Measurements from ENCODE around the gene ZNF385A. TPM values are rescaled to one million over a fixed set of nuclear protein-coding genes. Genes with fewer than 3 reads are reported as not detected.
A peak's percentile ranks its signal among the peaks of the same experiment; 100 is the strongest.

Gene ZNF385A
- total and polyA plus RNA-seq, 2 of the 8 experiments (the other 6 are each of a cell fraction or from before 2014, with no cell fraction given) = 5.2 to 14.3 TPM

- Histone ChIP-seq H3K27me3 (replicated peaks in 1 of 4; ENCODE audit: control insufficient read depth in 3 of 4, extremely low read depth in 1 of 4, insufficient read depth in 3 of 4, low read length in 3 of 4) (peaks cover 3 to 41% (median 29%) of the 10 kb centered on the region in 4 experiments), H4K20me1 (replicated peaks in 1 of 2; ENCODE audit: control insufficient read depth in 1 of 2, insufficient read depth in 2 of 2, low read length in 2 of 2) (no peaks in the 10 kb centered on the region), H3K23me2 (ENCODE audit: low read depth, low read length) (no peaks in the 10 kb centered on the region), H3K56ac (replicated peaks; ENCODE audit: insufficient read length, low read depth, low read length) (no peak overlapping the region), H4K5ac (ENCODE audit: insufficient read length, low read depth, low read length) (no peak overlapping the region), H3K4me2 (ENCODE audit: insufficient read depth in 1 of 2, low read depth in 2 of 2, low read length in 2 of 2) (peak overlapping the region; percentile 15 to 60), H2BK120ac (replicated peaks; ENCODE audit: low read depth, low read length) (no peak overlapping the region), H3K9me3 (ENCODE audit: insufficient read depth in 2 of 2, low read depth in 1 of 2, low read length in 1 of 2) (no peaks in the 10 kb centered on the region), H4K8ac (ENCODE audit: extremely low read depth, insufficient read depth, low read length) (no peak overlapping the region), H2BK15ac (ENCODE audit: low read length) (no peak overlapping the region), H3K9ac (replicated peaks in 1 of 4; ENCODE audit: extremely low read depth in 1 of 4, low read depth in 3 of 4, low read length in 3 of 4) (no peak overlapping the region), H3K27ac (ENCODE audit: low read depth, low read length) (no peak overlapping the region), H3K79me2 (ENCODE audit: control insufficient read depth in 1 of 2, insufficient read depth in 2 of 2, low read length in 2 of 2) (no peaks in the 10 kb centered on the region), H2BK5ac (ENCODE audit: low read depth, low read length) (peak overlapping the region; percentile 12; the same call in 1 of the 2 replicates), H3K36me3 (ENCODE audit: control insufficient read depth in 2 of 4, insufficient read depth in 4 of 4, low read length in 3 of 4) (no peaks in the 10 kb centered on the region), H3K23ac (ENCODE audit: insufficient read length) (no peak overlapping the region), H3K18ac (ENCODE audit: extremely low read depth, low read length) (no peak overlapping the region), H3K4ac (replicated peaks; ENCODE audit: insufficient read length, low read depth, low read length) (no peak overlapping the region), H2AFZ (ENCODE audit: low read length) (no peak overlapping the region), H2BK12ac (ENCODE audit: low read depth, low read length) (peak overlapping the region; percentile 68; the same call in 1 of the 2 replicates), H3K4me3 (ENCODE audit: extremely low read depth in 1 of 4, insufficient read depth in 2 of 4, low read depth in 3 of 4, low read length in 4 of 4) (peak overlapping the region in 2 of 4 experiments; percentile 23 to 26; a peak in 3 of 8 replicates), H3K79me1 (ENCODE audit: low read depth, low read length) (no peaks in the 10 kb centered on the region), H4K91ac (replicated peaks; ENCODE audit: insufficient read length, low read length) (peak overlapping the region; percentile 7), H2AK5ac (ENCODE audit: low read depth, low read length) (peak overlapping the region; percentile 66; the same call in 1 of the 2 replicates), H3K14ac (ENCODE audit: insufficient read length) (no peak overlapping the region), H3K4me1 (replicated peaks in 1 of 4; ENCODE audit: control insufficient read depth in 3 of 4, insufficient read depth in 4 of 4, low read length in 3 of 4) (peaks cover 0 to 16% (median 11%) of the 10 kb centered on the region in 4 experiments; a peak in 6 of 7 replicates), H2BK20ac (ENCODE audit: low read length) (0 out of 2 replicates have a peak overlapping the region, but pooled peaks have one; percentile 34)
- DNase-seq (ENCODE audit: low read depth in 1 of 2, low spot score in 2 of 2) (no peak), FAIRE-seq (no peak)
- POLR2A ChIA-PET (ENCODE audit: partially characterized antibody) = interaction anchor here (1.3 to 1.8 kb wide), 4 partner anchors 17 to 152 kb away, joined by 3 to 8 read pairs (median 4); partner anchors contain the start of genes CBX5 and HNRNPA1
- 44% methylated on average over 9 of the region's 9 CpGs; no CpG with 5 or more reads in 1 of the 2 experiments for WGBS, 2 experiments (ENCODE audit: extremely low coverage in 1 of 2, insufficient coverage in 1 of 2, insufficient read length in 1 of 2, insufficient replicate concordance in 2 of 2, low coverage in 1 of 2, low lambda C conversion rate in 2 of 2, missing lambda C conversion rate in 1 of 2)
- CTCF ChIA-PET (ENCODE audit: partially characterized antibody) = interaction anchor here (0.7 to 26.1 kb wide), 13 partner anchors 7 to 52 kb away, joined by 3 to 742 read pairs (median 5); partner anchors contain the start of gene ITGA5
- TF ChIP-seq ATF2 (IDR thresholded peaks at IDR 0.05; ENCODE audit: low read length) (no peak), POLR2AphosphoS5 (IDR thresholded peaks at IDR 0.05; ENCODE audit: low read depth, low read length) (0 out of 2 replicates have a peak, but pooled peaks have one; percentile 34), HDAC2 (IDR thresholded peaks at IDR 0.05; ENCODE audit: borderline replicate concordance in 1 of 2, low read depth in 2 of 2, low read length in 2 of 2) (no peak), SP4 (IDR thresholded peaks at IDR 0.05; ENCODE audit: low read length) (no peak), CHD2 (IDR thresholded peaks at IDR 0.05; ENCODE audit: low read length) (no peak), CBX5 (IDR thresholded peaks at IDR 0.05; ENCODE audit: low read depth, low read length) (no peak), CREB1 (IDR thresholded peaks at IDR 0.05) (0 out of 2 replicates have a peak, but pooled peaks have one; percentile 6)
These were observed 47.6 kb upstream of the ZNF385A start for GRCh38 chr12:54431911-54432814.
